Transverse colon (tissue), 4 donors: ENCODE results near the gene PTPRN2. TPM values are rescaled to one million over a fixed set of nuclear protein-coding genes. Genes with fewer than 3 reads are reported as not detected.
A peak's percentile ranks its signal among the peaks of the same experiment; 100 is the strongest.

ENCODE experiments used
- DNase-seq: peaks from one replicate; pipeline ENCODE4 v3.0.0-alpha.2; 2019
- H3K27ac ChIP-seq, 4 donors: fragments of 200-600 bp; sonication (generic); 2 replicates each; pipeline ENCODE4 v1.5.1; 2016 to 2018; ENCODE audit warnings: inconsistent platforms in 4 of 4
- H3K27me3 ChIP-seq: fragments of 200-600 bp; sonication (generic); 2 replicates; pipeline ENCODE4 v1.5.1; 2017; ENCODE audit warnings: inconsistent platforms
- H3K36me3 ChIP-seq, 4 donors: fragments of 200-600 bp; sonication (generic); 2 replicates each; pipeline ENCODE4 v1.5.1; 2017 to 2019; ENCODE audit warnings: inconsistent platforms in 4 of 4
- H3K4me1 ChIP-seq, 4 donors: fragments of 200-600 bp; sonication (generic); 2 replicates each; pipeline ENCODE4 v1.5.1; 2017 to 2020; ENCODE audit warnings: inconsistent platforms in 4 of 4
- H3K4me3 ChIP-seq, 4 donors: fragments of 200-600 bp; sonication (generic); 1 replicate in 1 of 4; 2 replicates in 3 of 4; pipeline versions ENCODE4 v1.5.1 to v1.6.1; 2017 to 2019; ENCODE audit warnings: inconsistent platforms in 4 of 4
- H3K9me3 ChIP-seq, 2 donors: fragments of 200-600 bp; sonication (generic); 2 replicates each; pipeline ENCODE4 v1.5.1; 2017 to 2019; ENCODE audit warnings: inconsistent platforms in 2 of 2
- CTCF ChIP-seq, 5 experiments: fragments of 200-600 bp in 3 of 5; fragments of 450-650 bp in 2 of 5; sonication (generic) in 3 of 5; IDR thresholded peaks; 1 replicate in 2 of 5; 2 replicates in 3 of 5; pipeline ENCODE4 v1.5.1; 2016 to 2017; ENCODE audit warnings: antibody characterized with exemption in 5 of 5, inconsistent platforms in 3 of 5, mild to moderate bottlenecking in 2 of 5, moderate library complexity in 1 of 5
- EP300 ChIP-seq: sonication (generic); formaldehyde crosslinking; IDR thresholded peaks from one replicate; pipeline ENCODE4 v1.6.1; 2017; ENCODE audit warnings: antibody characterized with exemption, low read depth
- POLR2A ChIP-seq: fragments of 450-650 bp; IDR thresholded peaks from one replicate; pipeline ENCODE4 v1.6.1; 2016; ENCODE audit warnings: antibody characterized with exemption, mild to moderate bottlenecking, moderate library complexity
- POLR2AphosphoS5 ChIP-seq, 3 donors: sonication (generic); formaldehyde crosslinking; IDR thresholded peaks; one replicate each; pipeline ENCODE4 v1.6.1; 2016; ENCODE audit warnings: antibody characterized with exemption in 3 of 3
- WGBS, 2 donors: methylation state at CpG; one replicate each; pipeline ENCODE4 v1.1.5; 2018; ENCODE audit warnings: low coverage in 1 of 2; 5-methylcytosine and 5-hydroxymethylcytosine counted together
- in situ Hi-C, 4 donors: fragments of 200-750 bp; cut with MboI; loops; one replicate each; pipeline versions ENCODE4 v1.15.0 to v1.15.1; 2017; ENCODE audit warnings: low sequenced_read_pairs in 3 of 4, low pct_ligation_motif_present in 1 of 4, low pct_unique_long_range_greater_than_20kb in 1 of 4
- intact Hi-C: fragments of 100-400 bp; cut with DNase I; formaldehyde crosslinking; loops from one replicate; pipeline ENCODE4 v1.15.1; 2023; ENCODE audit warnings: low total_unique reads
- total RNA-seq, 4 donors: library from RNA; depleted of rRNA; stranded (reverse); fragments of >200 nt; gene quantifications; one replicate each; pipeline ENCODE4 v1.1.0, GENCODE V29; 2016

PTPRN2 gene
- total RNA-seq, 4 donors from 2014 or later, result 15.4 to 31.1 (median 21.8) TPM

- WGBS, 2 donors, result 50 to 57% methylated on average over 11 of the region's 11 CpGs
These were observed 89.1 kb downstream of the PTPRN2 start for GRCh38 chr7:158498443-158499081.

GRCh38 chr7:158497627-158498026 lies 90.0 kb downstream of the PTPRN2 start:
- intact Hi-C loops, result no loop called here
- no peak for DNase-seq
- in situ Hi-C loops, result no loop called here
- Histone ChIP-seq H3K4me3 (no peak overlapping the region), H3K36me3 (no peaks in the 10 kb centered on the region), H3K9me3 (no peaks in the 10 kb centered on the region), H3K4me1 (peaks cover 0 to 6% (median 0%) of the 10 kb centered on the region in 4 donors), H3K27ac (no peak overlapping the region), H3K27me3 (peaks cover 2% of the 10 kb centered on the region)
- WGBS, 2 donors, result 85% methylated on average over 9 of the region's 9 CpGs; no CpG with 5 or more reads in 1 of the 2 donors
- no peak for TF ChIP-seq EP300
- no peak for TF ChIP-seq POLR2AphosphoS5 (IDR thresholded peaks at IDR 0.05)
- no peak for TF ChIP-seq POLR2A
- no peak for TF ChIP-seq CTCF (IDR thresholded peaks at IDR 0.05)

More at GRCh38 chr7:158498443-158499081, 89.1 kb downstream of the PTPRN2 start:
- intact Hi-C loops, result no loop called here
- Histone ChIP-seq H3K36me3 (no peaks in the 10 kb centered on the region), H3K27me3 (peaks cover 2% of the 10 kb centered on the region), H3K9me3 (no peaks in the 10 kb centered on the region), H3K27ac (peak overlapping the region in 2 of 4 donors; percentile 6 to 39), H3K4me1 (peaks cover 0 to 6% (median 0%) of the 10 kb centered on the region in 4 donors), H3K4me3 (no peak overlapping the region)
- in situ Hi-C loops, result no loop called here
- DNase-seq, result no peak
- no peak for TF ChIP-seq EP300
- TF ChIP-seq POLR2AphosphoS5 (IDR thresholded peaks at IDR 0.05), result no peak
- no peak for TF ChIP-seq POLR2A
- no peak for TF ChIP-seq CTCF (IDR thresholded peaks at IDR 0.05)

GRCh38 chr7:158495786-158496185 lies 91.8 kb downstream of the PTPRN2 start:
- no peak overlapping the region for H3K4me3 ChIP-seq
- in situ Hi-C loops, result no loop called here
- peak; percentile 35 for DNase-seq
- intact Hi-C loops, result no loop called here
- no peak overlapping the region for H3K27ac ChIP-seq
- H3K4me1 ChIP-seq, result peaks cover 0 to 6% (median 0%) of the 10 kb centered on the region in 4 donors
- H3K27me3 ChIP-seq, result peaks cover 2% of the 10 kb centered on the region
- no peaks in the 10 kb centered on the region for H3K9me3 ChIP-seq
- no peak for TF ChIP-seq POLR2A
- no peak for TF ChIP-seq POLR2AphosphoS5 (IDR thresholded peaks at IDR 0.05)
- no peak for TF ChIP-seq CTCF (IDR thresholded peaks at IDR 0.05)
- TF ChIP-seq EP300, result no peak
- no peaks in the 10 kb centered on the region for H3K36me3 ChIP-seq
- 9 to 17% methylated on average over 1 to 6 of the region's 6 CpGs for WGBS, 2 donors

GRCh38 chr7:158495216-158495615 lies 92.4 kb downstream of the PTPRN2 start:
- Histone ChIP-seq H3K9me3 (no peaks in the 10 kb centered on the region), H3K36me3 (no peaks in the 10 kb centered on the region), H3K27me3 (peaks cover 2% of the 10 kb centered on the region), H3K4me1 (peaks cover 0 to 6% (median 0%) of the 10 kb centered on the region in 4 donors), H3K27ac (no peak overlapping the region), H3K4me3 (no peak overlapping the region)
- no peak for TF ChIP-seq POLR2A
- WGBS, 2 donors, result 54 to 69% methylated on average over 5 of the region's 5 CpGs
- in situ Hi-C loops (no loop called here), intact Hi-C loops (no loop called here)
- no peak for DNase-seq
